Mammary epithelial cell (primary cell): ENCODE data around the gene MED12L.

Source experiments
- EZH2 ChIP-seq: IDR thresholded peaks from 2 replicates; pipeline ENCODE4 v1.6.1; 2012; ENCODE audit warnings: low read length, inconsistent platforms, borderline replicate concordance
- TF ChIP-seq, protein P1 (sequence below), 2 donors: IDR thresholded peaks in 1 of 2; conservative IDR thresholded peaks in 1 of 2; 2 replicates each; pipeline ENCODE4 v1.5.1; 2011 to 2012; ENCODE audit warnings: inconsistent platforms in 2 of 2, low read length in 2 of 2, mild to moderate bottlenecking in 2 of 2, control low read depth in 1 of 2, low read depth in 1 of 2; ENCODE audit not compliant: insufficient read depth in 1 of 2; ENCODE audit errors: extremely low read depth in 1 of 2

DNA sequence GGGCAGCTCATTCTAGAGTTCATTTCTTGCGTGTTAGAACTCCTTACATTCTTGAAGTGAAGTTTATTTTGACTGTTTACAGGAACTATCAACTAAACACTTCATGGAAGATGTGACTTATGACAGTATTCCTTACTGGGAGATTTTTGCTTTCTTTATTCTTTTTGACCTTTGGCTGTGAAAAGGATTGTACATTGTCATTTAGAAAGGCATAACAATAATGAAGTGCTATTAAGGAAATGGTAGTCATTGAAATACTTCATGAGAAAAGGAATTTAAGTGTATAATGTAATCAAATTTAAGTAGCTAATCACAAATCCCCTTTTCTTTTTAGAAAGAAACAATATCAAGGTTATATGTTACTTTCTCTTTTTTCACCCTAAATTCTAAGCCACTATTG is 181.6 kb downstream of the MED12L start:
- TF ChIP-seq, protein P1, sequence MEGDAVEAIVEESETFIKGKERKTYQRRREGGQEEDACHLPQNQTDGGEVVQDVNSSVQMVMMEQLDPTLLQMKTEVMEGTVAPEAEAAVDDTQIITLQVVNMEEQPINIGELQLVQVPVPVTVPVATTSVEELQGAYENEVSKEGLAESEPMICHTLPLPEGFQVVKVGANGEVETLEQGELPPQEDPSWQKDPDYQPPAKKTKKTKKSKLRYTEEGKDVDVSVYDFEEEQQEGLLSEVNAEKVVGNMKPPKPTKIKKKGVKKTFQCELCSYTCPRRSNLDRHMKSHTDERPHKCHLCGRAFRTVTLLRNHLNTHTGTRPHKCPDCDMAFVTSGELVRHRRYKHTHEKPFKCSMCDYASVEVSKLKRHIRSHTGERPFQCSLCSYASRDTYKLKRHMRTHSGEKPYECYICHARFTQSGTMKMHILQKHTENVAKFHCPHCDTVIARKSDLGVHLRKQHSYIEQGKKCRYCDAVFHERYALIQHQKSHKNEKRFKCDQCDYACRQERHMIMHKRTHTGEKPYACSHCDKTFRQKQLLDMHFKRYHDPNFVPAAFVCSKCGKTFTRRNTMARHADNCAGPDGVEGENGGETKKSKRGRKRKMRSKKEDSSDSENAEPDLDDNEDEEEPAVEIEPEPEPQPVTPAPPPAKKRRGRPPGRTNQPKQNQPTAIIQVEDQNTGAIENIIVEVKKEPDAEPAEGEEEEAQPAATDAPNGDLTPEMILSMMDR (conservative IDR thresholded peaks at IDR 0.05 in 1 of 2, IDR thresholded peaks at IDR 0.05 in 1 of 2; ENCODE audit: extremely low read depth in 1 of 2, insufficient read depth in 1 of 2, low read depth in 1 of 2, low read length in 2 of 2): no peak
- no peak for TF ChIP-seq EZH2
